Smooth muscle cell (in vitro differentiated cells): ENCODE data around the gene CYBC1. TPM values are rescaled to one million over a fixed set of nuclear protein-coding genes. Genes with fewer than 3 reads are reported as not detected.

ENCODE experiments used
- DNase-seq: peaks from one replicate; lab custom pipeline; 2025; ENCODE audit not compliant: unreplicated experiment; lab: John Stamatoyannopoulos, UW
- H2AFZ ChIP-seq: fragments of 200-600 bp; sonication (generic); 2 replicates; pipeline ENCODE4 v1.6.0; 2016; ENCODE audit warnings: antibody characterized with exemption, low read depth, mild to moderate bottlenecking
- H3F3A ChIP-seq: fragments of 200-600 bp; sonication (generic); 2 replicates; pipeline ENCODE4 v1.6.0; 2017; ENCODE audit warnings: antibody characterized with exemption, low read depth
- H3K27ac ChIP-seq: fragments of 200-600 bp; sonication (generic); 2 replicates; pipeline ENCODE4 v1.5.1; 2016; ENCODE audit warnings: low read depth, mild to moderate bottlenecking
- H3K27me3 ChIP-seq: fragments of 200-600 bp; sonication (generic); 2 replicates; pipeline ENCODE4 v1.6.1; 2016; ENCODE audit warnings: low read depth, mild to moderate bottlenecking
- H3K36me3 ChIP-seq: fragments of 200-600 bp; sonication (generic); 2 replicates; pipeline ENCODE4 v1.5.1; 2016; ENCODE audit warnings: low read depth
- H3K4me1 ChIP-seq: fragments of 200-600 bp; sonication (generic); 2 replicates; pipeline ENCODE4 v1.5.1; 2016; ENCODE audit warnings: low read depth
- H3K4me2 ChIP-seq: fragments of 200-600 bp; sonication (generic); 2 replicates; pipeline ENCODE4 v1.6.0; 2016; ENCODE audit warnings: mild to moderate bottlenecking
- H3K4me3 ChIP-seq: fragments of 200-600 bp; sonication (generic); 2 replicates; pipeline ENCODE4 v1.5.1; 2016; ENCODE audit warnings: mild to moderate bottlenecking
- H3K79me2 ChIP-seq: fragments of 200-600 bp; sonication (generic); 2 replicates; pipeline ENCODE4 v1.6.0; 2016; ENCODE audit warnings: low read depth, mild to moderate bottlenecking
- H3K9ac ChIP-seq: fragments of 200-600 bp; sonication (generic); 2 replicates; pipeline ENCODE4 v1.6.0; 2016; ENCODE audit warnings: low read depth
- H3K9me3 ChIP-seq: fragments of 200-600 bp; sonication (generic); replicated peaks from 2 replicates; pipeline ENCODE4 v1.5.1; 2016; ENCODE audit warnings: low read depth
- H4K20me1 ChIP-seq: fragments of 200-600 bp; sonication (generic); 2 replicates; pipeline ENCODE4 v1.6.0; 2016; ENCODE audit warnings: low read depth
- WGBS: methylation state at CpG from one replicate; pipeline ENCODE4 v1.1.7; 2016; ENCODE audit warnings: low lambda C conversion rate; 5-methylcytosine and 5-hydroxymethylcytosine counted together
- polyA plus RNA-seq: library from polyadenylated mRNA; unstranded; fragments of >200 nt; fragmentation: Nextera tagmentation; extraction: Ambion mirVana; gene quantifications from 2 replicates; pipeline ENCODE4 v1.2.1, GENCODE V29; 2016
- total RNA-seq: library from RNA; depleted of rRNA; stranded (reverse); fragments of >200 nt; gene quantifications from 2 replicates; pipeline ENCODE4 v1.2.3, GENCODE V29; 2014
- TF ChIP-seq, protein P1 (sequence below): fragments of 200-600 bp; sonication (generic); IDR thresholded peaks from 2 replicates; pipeline ENCODE4 v1.5.1; 2017; ENCODE audit warnings: borderline replicate concordance, mild to moderate bottlenecking, antibody characterized with exemption; ENCODE audit not compliant: insufficient read depth, poor library complexity, severe bottlenecking

CYBC1 gene
- total and polyA plus RNA-seq, 2 experiments from 2014 or later, result 23.3 to 65.8 TPM

DNA sequence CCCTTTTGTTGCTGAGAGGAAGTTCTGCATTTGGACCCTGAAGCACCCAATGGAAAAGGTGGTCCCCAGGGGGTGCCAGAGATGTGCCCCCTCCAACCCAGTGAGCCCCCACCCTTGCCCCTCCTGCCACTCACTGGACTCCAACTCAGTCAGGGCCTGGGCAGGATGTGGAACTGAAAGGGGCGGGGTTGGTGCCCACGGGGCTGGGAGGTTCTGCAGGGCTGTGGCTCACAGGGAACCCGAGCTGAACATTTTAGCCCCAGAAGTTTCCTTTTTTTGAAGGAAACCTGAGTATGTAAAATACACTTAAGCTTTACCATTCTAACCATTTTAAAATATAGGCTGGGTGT is 16.4 kb downstream of the CYBC1 start:
- 83% methylated on average over 3 of the region's 3 CpGs for WGBS
- no peaks in the 10 kb centered on the region for H3K79me2 ChIP-seq
- H3K27me3 ChIP-seq, result no peaks in the 10 kb centered on the region
- no peak overlapping the region for H3K27ac ChIP-seq
- no peaks in the 10 kb centered on the region for H3K4me1 ChIP-seq
- no peak overlapping the region for H3K4me3 ChIP-seq
- H2AFZ ChIP-seq, result no peak overlapping the region
- no peak overlapping the region for H3K9ac ChIP-seq
- no peak for DNase-seq
- H3K4me2 ChIP-seq, result no peak overlapping the region
- H3K36me3 ChIP-seq, result no peaks in the 10 kb centered on the region
- TF ChIP-seq, protein P1, sequence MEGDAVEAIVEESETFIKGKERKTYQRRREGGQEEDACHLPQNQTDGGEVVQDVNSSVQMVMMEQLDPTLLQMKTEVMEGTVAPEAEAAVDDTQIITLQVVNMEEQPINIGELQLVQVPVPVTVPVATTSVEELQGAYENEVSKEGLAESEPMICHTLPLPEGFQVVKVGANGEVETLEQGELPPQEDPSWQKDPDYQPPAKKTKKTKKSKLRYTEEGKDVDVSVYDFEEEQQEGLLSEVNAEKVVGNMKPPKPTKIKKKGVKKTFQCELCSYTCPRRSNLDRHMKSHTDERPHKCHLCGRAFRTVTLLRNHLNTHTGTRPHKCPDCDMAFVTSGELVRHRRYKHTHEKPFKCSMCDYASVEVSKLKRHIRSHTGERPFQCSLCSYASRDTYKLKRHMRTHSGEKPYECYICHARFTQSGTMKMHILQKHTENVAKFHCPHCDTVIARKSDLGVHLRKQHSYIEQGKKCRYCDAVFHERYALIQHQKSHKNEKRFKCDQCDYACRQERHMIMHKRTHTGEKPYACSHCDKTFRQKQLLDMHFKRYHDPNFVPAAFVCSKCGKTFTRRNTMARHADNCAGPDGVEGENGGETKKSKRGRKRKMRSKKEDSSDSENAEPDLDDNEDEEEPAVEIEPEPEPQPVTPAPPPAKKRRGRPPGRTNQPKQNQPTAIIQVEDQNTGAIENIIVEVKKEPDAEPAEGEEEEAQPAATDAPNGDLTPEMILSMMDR, result no peak
- H3K9me3 ChIP-seq, result no peaks in the 10 kb centered on the region
- no peaks in the 10 kb centered on the region for H3F3A ChIP-seq
- no peaks in the 10 kb centered on the region for H4K20me1 ChIP-seq

DNA sequence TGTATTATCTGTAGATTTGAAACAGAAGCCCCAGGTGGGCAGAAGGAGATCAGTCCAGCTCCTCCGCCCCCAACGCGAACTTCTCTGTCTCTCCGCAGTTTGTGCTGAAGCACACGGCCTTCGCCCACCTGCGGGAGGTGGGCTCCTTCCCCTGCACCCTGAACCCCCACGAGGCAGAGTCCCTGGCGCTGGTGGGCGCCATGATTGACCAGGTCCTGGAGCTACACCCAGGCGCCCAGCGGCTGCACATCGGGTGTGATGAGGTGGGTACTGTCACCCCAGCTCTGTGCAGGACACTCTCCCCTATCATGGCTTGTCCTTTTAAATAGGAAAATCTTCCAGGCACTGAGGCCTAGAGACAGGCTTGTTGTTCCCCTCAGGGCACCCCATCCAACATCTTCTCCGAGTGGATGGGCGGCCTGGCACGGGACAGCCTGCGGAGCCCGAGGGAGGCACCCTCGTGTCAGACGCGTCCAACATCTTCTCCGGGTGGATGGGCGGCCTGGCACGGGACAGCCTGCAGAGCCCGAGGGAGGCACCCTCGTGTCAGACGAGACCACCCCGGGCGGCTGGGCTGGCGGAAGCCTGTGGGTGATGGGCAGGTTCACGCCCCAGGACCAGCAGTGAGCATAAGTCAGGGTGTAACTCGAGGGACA is 16.9 kb downstream of the CYBC1 start:
- WGBS, result 97% methylated on average over 32 of the region's 32 CpGs
- H3K4me1 ChIP-seq, result no peaks in the 10 kb centered on the region
- H3F3A ChIP-seq, result no peaks in the 10 kb centered on the region
- TF ChIP-seq, protein P1, result no peak
- no peak overlapping the region for H3K27ac ChIP-seq
- H3K9ac ChIP-seq, result no peak overlapping the region
- no peaks in the 10 kb centered on the region for H3K27me3 ChIP-seq
- no peak overlapping the region for H2AFZ ChIP-seq
- no peaks in the 10 kb centered on the region for H3K36me3 ChIP-seq
- H3K9me3 ChIP-seq, result no peaks in the 10 kb centered on the region
- H3K4me2 ChIP-seq, result no peak overlapping the region
- no peaks in the 10 kb centered on the region for H4K20me1 ChIP-seq
- no peak for DNase-seq
- no peaks in the 10 kb centered on the region for H3K79me2 ChIP-seq
- H3K4me3 ChIP-seq, result no peak overlapping the region

DNA sequence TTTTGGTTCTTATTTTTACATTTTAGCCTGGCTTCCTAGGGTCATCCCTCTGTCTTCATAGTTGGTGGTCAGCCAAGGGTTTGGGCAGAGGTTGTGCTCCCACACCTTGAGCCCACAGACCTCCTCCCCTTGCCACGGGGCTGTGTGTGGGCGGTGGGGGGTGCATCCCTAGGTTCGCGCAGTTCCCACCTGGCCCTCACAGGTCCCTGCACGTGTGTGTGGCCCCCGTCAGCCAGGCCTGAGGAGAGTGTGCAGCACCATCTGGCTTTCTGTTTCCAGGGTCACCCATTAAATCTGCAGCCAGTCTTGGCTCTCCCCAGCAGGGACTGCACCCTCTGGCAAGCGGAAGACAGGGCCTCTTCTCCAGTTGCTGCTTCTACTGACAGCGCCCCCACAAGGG is 18.5 kb downstream of the CYBC1 start:
- no peaks in the 10 kb centered on the region for H3K79me2 ChIP-seq
- no peaks in the 10 kb centered on the region for H4K20me1 ChIP-seq
- H3K4me3 ChIP-seq, result no peak overlapping the region
- WGBS, result 93% methylated on average over 8 of the region's 8 CpGs
- TF ChIP-seq, protein P1, result no peak
- H3K4me2 ChIP-seq, result no peak overlapping the region
- no peaks in the 10 kb centered on the region for H3K9me3 ChIP-seq
- no peaks in the 10 kb centered on the region for H3K4me1 ChIP-seq
- H3K36me3 ChIP-seq, result no peaks in the 10 kb centered on the region
- H3K27me3 ChIP-seq, result no peaks in the 10 kb centered on the region
- H3F3A ChIP-seq, result no peaks in the 10 kb centered on the region
- no peak overlapping the region for H3K27ac ChIP-seq
- DNase-seq, result no peak
- no peak overlapping the region for H3K9ac ChIP-seq
- H2AFZ ChIP-seq, result no peak overlapping the region

DNA sequence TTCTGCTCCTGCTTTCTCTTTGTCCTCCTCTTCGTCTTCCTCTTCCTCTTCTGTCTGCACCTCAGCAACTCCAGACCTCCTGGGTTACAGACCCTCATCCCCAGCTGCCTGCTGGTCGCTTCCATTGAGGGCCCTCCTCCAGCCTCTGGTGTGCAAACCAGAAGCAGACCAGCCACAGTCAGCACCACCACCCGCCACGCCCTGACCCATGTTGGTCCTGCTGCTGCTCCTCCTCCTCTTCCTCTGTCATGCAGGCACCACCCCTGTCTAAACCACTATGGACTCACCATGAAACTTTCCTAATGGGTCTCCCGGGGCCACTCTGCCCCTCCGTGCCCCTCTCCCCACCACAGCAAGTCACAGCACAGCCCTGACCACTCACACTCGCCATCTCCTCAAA is 20.7 kb downstream of the CYBC1 start:
- H4K20me1 ChIP-seq, result no peaks in the 10 kb centered on the region
- no peak for DNase-seq
- no peaks in the 10 kb centered on the region for H3F3A ChIP-seq
- no peaks in the 10 kb centered on the region for H3K27me3 ChIP-seq
- no peak overlapping the region for H3K4me2 ChIP-seq
- no peaks in the 10 kb centered on the region for H3K4me1 ChIP-seq
- no peak overlapping the region for H3K9ac ChIP-seq
- H3K4me3 ChIP-seq, result no peak overlapping the region
- 91% methylated on average over 7 of the region's 7 CpGs for WGBS
- no peaks in the 10 kb centered on the region for H3K79me2 ChIP-seq
- no peaks in the 10 kb centered on the region for H3K9me3 ChIP-seq
- H2AFZ ChIP-seq, result no peak overlapping the region
- TF ChIP-seq, protein P1, result no peak
- no peaks in the 10 kb centered on the region for H3K36me3 ChIP-seq
- no peak overlapping the region for H3K27ac ChIP-seq
